H1 (cell line): ENCODE measurements around the gene AXIN2. TPM values are rescaled to one million over a fixed set of nuclear protein-coding genes. Genes with fewer than 3 reads are reported as not detected.

Experiments
- ATF3 ChIP-seq: IDR thresholded peaks from 2 replicates; pipeline ENCODE4 v1.6.1; 2011; ENCODE audit warnings: low read depth, mild to moderate bottlenecking, low read length; ENCODE audit not compliant: insufficient read depth
- CBX5 ChIP-seq: fragments of 300-800, 300-1000 bp; sonication (generic); IDR thresholded peaks from 2 replicates; pipeline ENCODE4 v1.7.1; 2016; ENCODE audit warnings: antibody characterized with exemption, low read length, low read depth
- CHD7 ChIP-seq: fragments of 300-600 bp; sonication (generic); IDR thresholded peaks from 2 replicates; pipeline ENCODE4 v1.7.1; 2012; ENCODE audit warnings: low read length, moderate library complexity, mild to moderate bottlenecking, inconsistent platforms; ENCODE audit not compliant: insufficient replicate concordance
- FOSL1 ChIP-seq: IDR thresholded peaks from 2 replicates; pipeline ENCODE4 v1.6.1; 2011; ENCODE audit warnings: mild to moderate bottlenecking, low read depth, low read length, moderate library complexity; ENCODE audit not compliant: insufficient read depth
- KDM4A ChIP-seq: IDR thresholded peaks from one replicate; pipeline ENCODE4 v1.7.1; 2012; ENCODE audit warnings: low read depth, mild to moderate bottlenecking, moderate library complexity, low read length, inconsistent platforms; ENCODE audit not compliant: severe bottlenecking
- NRF1 ChIP-seq: IDR thresholded peaks from 2 replicates; pipeline ENCODE4 v1.6.1; 2011; ENCODE audit warnings: mild to moderate bottlenecking, low read depth, low read length, improper control_type of control experiment
- RFX5 ChIP-seq: IDR thresholded peaks from 2 replicates; pipeline ENCODE4 v1.6.1; 2011; ENCODE audit warnings: low read depth, low read length, improper control_type of control experiment, borderline replicate concordance
- SAP30 ChIP-seq: fragments of 300-600 bp; sonication (generic); IDR thresholded peaks from 2 replicates; pipeline ENCODE4 v1.7.1; 2012; ENCODE audit warnings: low read length, moderate library complexity, mild to moderate bottlenecking, inconsistent platforms; ENCODE audit not compliant: insufficient read depth, insufficient replicate concordance
- TCF12 ChIP-seq: IDR thresholded peaks from 2 replicates; pipeline ENCODE4 v1.6.1; 2011; ENCODE audit warnings: low read depth, mild to moderate bottlenecking, low read length
- YY1 ChIP-seq: IDR thresholded peaks from 2 replicates; pipeline ENCODE4 v1.6.1; 2011; ENCODE audit warnings: low read depth, mild to moderate bottlenecking, low read length
- polyA plus RNA-seq, 7 experiments: library from polyadenylated mRNA; depleted of rRNA in 3 of 7; stranded (reverse) in 5 of 7; unstranded in 2 of 7; fragments of >200 nt in 5 of 7; fragments of 200-250 nt in 2 of 7; gene quantifications; 1 replicate in 5 of 7; 2 replicates in 1 of 7; 4 replicates in 1 of 7; pipeline versions ENCODE4 v1.2.1 to v1.2.3, GENCODE V29; 2011 to 2013; ENCODE audit warnings: missing spikeins in 2 of 7, mixed read lengths in 2 of 7
- total RNA-seq: library from RNA; stranded (reverse); fragmentation: NEBNext Ultra II Directional; extraction: Animal tissue kit (Norgen Biotek cat#: 25700); gene quantifications from 2 replicates; pipeline ENCODE4 v1.2.1, GENCODE V29; 2021

Gene AXIN2
- total and polyA plus RNA-seq, 2 of the 8 experiments (the other 6 are each of a cell fraction or from before 2014, with no cell fraction given) = 17.7 to 33.4 TPM

GRCh38 chr17:65556910-65557348 is 4.5 kb downstream of the AXIN2 start (continued):
- TF ChIP-seq CHD7 = no peak
- TF ChIP-seq SAP30 = no peak
- no peak for TF ChIP-seq ATF3
- TF ChIP-seq KDM4A = no peak
- TF ChIP-seq YY1 = no peak
- no peak for TF ChIP-seq FOSL1
- TF ChIP-seq RFX5 = no peak
- TF ChIP-seq CBX5 = no peak
- no peak for TF ChIP-seq NRF1
- no peak for TF ChIP-seq TCF12
- TF ChIP-seq, all 59 proteins: peak for 0
